Left renal pelvis (tissue), 4 donors: ENCODE results near the gene GNG12. TPM values are rescaled to one million over a fixed set of nuclear protein-coding genes. Genes with fewer than 3 reads are reported as not detected.

Source experiments
- DNase-seq, 4 donors: peaks; one replicate each; pipeline ENCODE4 v3.0.0-alpha.2; 2013; ENCODE audit warnings: low read depth in 4 of 4, low spot score in 3 of 4
- polyA plus RNA-seq, 4 donors: library from polyadenylated mRNA; unstranded; fragments of 120-200 nt; gene quantifications; one replicate each; pipeline ENCODE4 v1.2.1, GENCODE V29; 2013; ENCODE audit not compliant: insufficient read length in 4 of 4

Gene GNG12
- polyA plus RNA-seq, 4 donors: 91.1 to 142 (median 121) TPM

DNA sequence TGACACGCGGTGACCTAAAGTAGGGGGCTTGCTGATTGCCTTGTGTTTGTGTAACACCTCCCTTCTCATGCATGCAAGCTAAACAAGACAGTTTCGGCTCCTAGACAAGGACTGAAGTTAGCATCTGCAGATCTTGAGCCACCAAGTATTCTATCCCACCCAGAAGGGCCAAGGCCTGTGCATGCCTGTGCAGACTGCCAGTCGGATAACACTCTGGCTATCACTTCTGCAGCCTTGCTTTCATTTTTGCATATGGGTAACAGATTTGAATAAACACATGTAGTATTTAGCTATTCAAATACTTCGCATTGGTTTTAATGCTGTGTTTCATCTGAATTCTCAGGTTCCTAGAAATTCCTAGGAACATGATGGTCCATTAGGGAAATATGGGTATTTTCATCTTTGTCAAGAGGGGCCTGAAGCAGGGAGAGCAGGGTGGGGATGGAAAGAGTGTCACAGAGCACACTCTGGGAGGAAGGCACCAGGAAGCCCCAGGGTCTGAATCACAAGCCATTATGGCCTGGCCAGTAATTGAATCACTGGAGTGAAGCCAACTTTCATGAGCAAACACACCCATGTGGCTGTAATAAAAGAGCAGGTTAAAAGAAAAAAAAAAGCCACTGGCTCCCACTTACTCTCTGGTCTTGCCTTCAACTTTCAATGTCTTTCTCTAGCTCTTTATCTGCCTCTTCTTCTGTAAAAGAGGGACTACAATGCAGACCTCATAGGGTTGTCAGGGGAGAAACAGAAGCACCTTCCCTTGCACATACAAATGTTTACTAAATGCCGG lies 120.0 kb downstream of the GNG12 start:
- DNase-seq: no peak

DNA sequence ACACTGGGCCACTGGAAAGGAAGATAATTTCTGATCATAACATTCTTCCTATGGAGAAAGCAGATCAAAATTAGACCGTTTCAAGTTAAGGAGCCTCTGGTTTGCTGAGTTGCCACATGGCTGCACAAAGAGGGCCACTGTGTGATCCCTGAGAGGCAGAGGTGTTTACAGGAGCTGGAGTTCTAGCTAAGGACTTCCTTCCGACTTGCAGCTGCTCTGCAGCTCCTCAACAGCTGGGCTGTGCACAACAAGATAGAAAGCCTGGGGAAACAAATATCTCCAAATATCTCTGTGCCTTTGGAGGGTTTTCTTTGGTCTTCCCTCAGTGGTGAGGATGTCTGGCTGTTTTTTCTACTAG lies 121.4 kb downstream of the GNG12 start:
- DNase-seq: no peak

DNA sequence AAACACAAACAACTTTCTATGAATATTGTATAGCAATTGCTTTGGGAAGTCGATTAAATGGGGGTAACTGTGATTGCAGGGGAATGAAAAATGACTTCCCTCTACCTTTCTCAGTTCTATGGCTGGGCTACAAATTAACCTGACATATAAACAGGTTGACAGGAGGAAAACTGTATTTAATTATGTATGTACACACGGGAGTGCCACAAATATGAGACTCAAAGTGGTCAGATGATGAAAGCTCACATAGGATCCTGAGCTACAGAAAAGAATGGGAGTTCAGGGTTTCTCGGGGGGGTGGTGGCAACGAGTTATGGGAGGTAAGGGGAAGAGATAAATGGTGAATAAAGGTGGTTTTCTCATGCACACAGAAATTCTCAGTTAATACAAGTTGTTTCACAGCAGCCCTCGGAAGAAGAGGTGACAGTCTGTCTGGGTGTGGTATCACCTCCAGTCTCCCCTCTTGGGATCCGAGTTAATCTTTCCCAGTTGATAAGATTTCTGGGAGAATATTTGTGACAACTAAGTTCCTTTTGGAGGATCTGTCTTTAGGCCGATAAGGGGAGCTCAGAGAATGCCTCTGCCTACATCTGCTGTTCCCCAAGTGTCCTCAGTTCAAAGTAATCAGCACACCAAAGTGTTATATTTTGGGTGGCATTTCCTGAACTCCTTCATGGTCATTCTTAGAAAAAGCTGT lies 122.0 kb downstream of the GNG12 start:
- no peak for DNase-seq

DNA sequence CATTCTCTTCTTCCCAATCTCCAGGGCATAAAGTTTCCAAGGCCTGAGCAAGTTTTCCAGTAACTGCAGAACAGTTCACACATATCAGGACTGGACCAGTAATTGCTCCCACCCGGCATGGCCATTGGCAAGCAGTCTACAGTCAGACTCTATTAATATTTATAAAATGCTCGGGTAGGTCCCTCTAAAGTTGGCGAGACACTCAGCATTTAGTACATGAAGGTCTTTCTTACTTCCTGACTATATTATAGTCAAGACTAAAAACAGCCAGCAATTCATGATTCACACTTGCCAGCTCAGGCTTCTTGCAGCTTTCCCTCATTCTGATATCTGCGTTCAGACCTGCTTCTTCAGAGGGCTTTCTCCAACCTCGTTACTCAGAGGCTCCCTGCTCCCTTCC lies 122.8 kb downstream of the GNG12 start:
- no peak for DNase-seq

DNA sequence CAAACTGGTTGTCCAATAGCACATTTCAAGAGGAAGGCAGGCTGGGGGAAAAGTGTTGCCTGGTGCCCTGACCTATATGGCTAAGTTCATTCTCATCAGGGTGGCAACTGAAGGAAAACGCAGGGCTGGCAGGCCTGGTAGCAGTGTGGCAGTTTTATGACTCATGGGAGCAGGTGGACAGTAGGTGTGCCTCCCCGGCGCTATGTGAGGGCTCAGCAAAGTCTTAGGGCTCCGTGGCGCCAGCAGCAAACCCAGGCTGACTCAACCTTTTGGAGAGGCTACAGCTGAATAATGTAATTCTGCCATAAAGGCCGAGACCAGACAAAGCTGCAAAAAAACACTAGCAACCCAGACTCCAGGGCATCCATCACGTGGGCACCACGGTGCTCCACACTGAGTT lies 124.7 kb downstream of the GNG12 start:
- no peak for DNase-seq

DNA sequence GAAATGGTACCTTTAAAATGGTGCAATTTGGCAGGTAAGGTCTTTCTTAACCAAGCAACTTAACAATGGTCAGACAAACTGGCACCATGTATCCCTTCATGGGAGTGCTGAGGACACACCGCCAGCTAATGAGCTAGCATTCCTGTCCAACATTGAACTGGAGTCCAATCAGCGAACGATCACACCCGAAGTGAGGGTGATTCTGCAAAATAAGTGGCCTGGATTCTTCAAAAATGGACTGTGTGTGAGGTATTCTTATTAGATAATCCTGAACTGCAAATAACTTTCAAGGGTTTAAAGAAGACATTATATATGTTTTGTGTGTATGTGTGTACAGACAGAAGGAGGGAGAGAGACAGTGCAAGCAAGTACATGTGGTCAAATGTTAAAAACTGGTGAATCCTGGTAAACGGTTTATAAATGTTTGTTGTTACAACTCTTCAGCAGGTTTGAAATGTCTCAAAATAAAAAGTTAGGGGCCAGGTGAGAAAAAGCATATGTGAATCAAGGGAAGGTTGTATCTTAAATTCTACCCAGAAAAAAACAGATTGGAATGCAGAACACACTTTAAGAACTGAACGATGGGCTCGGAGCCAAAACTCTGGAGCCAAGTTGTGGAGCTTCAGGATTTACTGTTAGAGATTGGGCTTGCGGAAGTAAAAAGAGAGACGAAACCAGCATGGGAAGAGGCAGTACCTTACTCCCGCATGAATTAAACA lies 127.4 kb downstream of the GNG12 start:
- no peak for DNase-seq

DNA sequence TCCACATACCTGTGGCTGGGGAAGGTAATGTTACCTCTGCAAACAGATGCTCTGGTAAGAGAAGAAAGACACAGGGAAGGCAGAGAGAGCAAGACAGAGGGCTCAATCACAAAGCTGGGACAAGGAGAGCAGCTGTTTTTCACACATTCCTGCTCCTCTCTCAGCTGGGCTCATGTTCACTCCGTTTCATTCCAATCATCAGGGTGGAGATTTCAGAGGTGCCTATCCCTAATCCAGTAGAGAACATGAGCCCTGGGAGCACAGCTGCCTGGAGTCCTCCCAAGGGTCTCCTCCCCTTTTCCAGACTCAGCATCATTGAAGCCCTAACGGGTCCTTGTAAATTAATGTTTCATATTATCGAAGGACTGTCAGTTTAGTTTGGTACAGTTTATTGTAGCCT lies 128.9 kb downstream of the GNG12 start:
- DNase-seq: no peak

DNA sequence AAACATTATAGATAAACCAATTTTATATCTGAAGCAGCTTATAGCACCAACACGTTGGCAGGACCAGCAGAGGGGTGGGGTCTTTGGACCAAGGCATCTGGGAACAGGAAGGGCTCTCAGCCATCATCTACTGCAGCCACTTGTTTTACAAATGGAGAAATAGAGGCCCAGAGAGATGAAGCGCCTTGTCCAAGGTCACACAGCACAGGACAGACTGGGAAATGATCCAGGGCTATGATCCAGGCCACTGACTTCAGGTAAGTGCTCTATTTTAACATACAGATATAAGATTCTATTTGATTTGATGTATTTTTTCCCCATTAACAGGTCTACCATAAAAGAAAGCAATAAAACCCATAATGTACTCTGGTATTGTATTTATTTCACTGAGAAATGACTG lies 131.4 kb downstream of the GNG12 start:
- no peak for DNase-seq

DNA sequence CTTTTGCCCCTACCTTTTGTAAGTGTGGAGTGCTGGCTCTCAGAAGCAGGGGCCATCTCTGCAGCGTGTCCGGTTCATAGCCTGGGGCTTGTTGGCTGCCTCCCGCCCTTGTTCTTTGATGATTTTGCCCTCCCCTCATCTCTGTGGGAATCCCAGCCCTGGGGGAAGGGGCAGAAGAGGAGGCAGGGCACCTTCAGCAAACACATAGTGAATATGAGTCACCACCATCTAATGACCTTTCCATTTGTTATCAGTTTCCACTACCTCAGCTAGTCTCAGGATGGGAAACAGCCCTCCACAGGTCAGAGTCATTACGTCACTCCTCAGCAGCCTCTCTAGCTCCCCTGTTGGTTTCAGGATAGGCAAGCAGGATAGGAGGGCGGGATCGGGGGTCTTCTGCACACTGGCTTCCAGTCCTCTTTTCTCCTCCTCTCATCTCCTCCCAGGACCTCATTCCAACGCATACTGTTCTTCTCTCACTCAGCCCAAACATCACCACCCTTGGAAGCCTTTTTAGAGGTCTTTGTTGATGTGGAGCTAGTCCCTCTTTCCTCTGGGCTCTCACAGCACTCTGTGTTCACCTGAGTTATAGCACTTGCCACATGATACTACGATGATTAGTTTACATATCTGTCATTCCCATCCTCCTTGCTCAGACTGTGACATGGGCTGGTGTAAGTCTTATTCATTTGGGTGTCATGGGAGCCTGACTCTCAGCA lies 132.4 kb downstream of the GNG12 start:
- DNase-seq: no peak

DNA sequence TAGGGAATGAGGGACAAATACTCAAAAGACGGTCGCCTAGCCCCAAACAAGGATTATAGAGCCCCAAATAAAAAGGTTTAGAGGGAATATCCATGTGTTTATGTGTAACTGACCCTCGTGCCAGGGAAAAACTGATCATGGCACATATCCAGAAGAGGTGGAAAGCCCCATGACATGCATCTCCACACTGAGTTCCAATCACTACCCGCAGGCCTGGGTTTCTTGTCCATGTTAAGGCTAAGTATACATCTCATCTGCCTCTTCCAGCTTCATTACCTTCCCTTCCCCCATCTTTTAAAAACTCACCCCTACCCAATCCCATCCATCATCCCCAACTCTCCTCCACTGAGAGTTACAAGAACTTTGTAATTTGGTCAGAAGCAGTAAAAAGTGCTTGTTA lies 133.0 kb downstream of the GNG12 start:
- DNase-seq: no peak

DNA sequence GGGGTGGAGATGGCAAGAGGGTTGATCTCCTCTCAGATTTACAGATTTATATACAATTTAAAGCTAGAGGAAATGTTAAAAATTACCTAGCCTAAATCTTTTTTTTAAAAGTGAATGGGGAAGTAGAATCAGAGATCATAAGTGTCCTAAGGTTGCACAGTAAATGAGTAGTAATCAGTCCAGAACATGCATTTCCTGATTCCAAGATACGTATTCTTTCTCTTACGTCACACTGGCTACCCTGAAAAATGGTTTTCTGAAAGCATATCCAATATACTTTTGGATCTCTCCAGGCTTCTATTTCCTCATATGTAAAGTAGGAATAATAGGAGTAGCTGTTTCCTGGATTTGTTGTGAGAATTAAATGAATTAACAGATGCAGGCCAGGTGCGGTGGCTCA lies 136.6 kb downstream of the GNG12 start:
- DNase-seq: no peak

DNA sequence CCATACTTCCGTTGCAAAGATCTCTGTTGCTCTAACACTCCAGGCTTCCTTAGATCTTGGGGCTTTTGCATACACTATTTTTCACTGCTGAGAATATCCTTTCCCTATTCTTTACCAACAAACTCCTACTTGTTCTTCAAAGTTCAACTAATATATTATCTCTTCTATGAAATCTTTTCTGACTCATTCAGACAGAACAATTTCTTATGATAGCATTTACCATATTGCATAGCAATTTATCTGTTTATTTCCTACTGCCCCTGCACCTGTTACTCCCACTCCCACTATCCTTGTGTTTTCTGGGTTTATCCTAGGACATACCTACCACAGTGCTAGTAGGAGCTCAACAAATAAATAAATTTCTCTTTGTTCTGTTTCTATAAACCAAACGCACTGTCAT lies 137.3 kb downstream of the GNG12 start:
- no peak for DNase-seq

DNA sequence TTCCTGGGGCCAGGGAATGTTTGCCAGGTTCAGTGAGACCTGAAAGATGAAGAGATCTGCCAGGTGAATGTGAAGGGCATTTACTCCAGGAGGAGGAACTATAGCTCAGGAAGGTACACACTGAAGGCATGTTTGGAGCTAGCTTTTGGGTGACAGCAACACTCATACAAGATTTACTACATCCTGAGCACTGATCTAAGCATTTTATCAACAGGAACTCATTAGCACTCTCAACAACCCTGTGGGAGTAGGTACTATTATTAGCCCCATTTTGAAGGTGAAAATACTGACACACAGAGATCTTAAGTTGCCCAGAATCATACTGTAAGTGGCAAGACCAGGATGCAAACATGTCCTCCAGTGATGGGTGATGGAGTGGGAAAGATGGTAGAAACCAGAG lies 141.6 kb downstream of the GNG12 start:
- DNase-seq: no peak

DNA sequence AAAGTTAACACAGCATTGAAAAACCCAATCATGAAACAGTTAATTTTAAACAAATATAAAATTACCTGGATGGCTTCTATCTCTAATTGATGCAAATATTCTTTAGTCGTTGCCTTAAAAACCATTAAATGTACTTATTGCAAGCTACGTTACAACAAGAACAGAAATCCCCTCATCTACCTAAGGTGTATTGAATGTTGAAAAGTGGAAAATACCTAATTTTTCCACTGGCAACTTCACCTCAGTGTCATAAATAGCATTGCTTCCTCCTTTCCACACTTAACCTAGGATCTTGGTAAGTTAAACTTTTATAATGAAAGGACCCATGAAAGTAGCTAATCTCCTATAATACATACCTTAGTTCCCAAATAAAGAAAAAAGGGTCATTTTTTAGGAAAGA lies 142.9 kb downstream of the GNG12 start:
- no peak for DNase-seq

DNA sequence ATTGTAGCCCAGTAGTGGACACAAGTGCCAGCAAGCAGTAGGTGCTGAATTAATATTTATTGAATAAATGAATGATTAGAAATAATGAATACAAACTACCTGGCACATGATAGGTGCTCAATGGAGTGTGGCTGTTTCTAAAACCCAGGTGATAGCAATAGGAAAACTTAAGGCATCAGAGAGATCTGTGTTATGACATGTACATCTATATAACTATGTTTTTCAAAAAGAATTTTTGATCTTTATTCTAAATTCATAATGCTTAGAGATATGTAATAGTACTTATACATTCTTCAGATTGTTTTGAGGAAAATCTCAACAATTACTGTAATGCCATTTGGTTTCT lies 143.3 kb downstream of the GNG12 start:
- no peak for DNase-seq

DNA sequence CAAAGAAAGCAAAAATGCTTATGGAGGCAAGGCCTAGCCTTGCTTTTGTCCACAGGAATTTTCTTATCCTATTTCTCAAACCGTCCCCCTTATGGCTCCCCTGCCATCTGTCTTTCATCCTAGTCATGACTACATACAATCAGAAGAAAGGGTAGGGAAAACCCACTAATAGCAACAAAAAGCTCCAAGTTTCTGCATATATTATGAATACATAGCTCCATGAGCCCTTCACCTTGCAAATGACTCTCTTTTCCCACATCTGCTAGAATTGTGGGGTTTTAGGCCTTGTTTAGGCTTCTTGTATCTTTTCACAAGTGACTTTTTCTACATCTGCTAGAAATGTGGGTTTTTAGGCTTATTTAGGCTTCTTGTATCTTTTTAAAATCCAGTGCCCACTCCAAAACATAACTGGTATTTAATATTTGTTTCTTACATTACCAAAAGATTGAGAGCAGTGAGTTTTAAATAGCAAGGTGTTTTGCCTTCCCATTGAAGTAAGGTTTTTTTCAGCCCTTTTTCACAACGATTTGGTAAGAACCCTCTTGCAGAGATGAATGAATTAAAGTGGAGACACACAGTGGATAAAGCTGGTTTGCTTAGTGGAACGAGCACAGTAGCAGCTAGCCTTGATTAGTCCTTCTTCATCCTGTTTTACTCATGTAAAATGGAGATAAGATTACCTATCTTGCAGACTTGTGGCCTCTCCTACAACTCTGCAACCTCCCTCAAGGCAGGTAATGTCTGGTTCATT lies 143.8 kb downstream of the GNG12 start:
- DNase-seq: no peak

DNA sequence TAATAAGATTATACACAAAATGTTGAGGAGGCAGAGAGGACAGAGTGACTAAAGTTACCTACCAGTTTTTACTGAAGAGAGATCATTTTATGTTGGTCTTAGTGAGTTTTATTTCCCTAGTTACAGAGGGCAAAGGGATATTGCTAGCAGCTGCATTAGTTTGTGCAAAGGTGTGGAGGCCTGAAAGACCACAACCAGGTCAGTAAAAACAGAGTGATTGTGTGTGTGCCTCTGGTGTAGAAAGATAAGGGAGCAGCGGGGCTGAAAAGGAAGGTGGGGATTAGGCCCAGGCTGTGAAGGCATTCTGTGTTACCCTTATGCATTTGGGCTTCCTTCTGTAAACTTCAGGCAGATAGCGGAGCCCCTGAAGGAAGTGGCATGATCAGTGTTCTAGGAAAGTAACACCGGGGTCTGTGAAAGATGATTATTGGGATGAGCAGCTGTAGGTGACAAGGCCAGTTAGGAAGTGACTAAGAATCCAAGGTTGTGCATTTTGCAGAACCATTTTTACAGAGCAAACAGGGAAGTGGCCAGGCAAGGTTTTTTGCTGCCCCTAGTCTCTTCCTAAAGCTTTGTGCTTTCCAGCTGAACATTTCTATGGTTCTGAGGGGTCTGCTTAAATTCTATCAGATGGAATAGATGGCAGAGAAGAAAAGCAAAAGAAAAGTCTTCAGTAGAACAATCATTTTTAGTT lies 144.6 kb downstream of the GNG12 start:
- DNase-seq: no peak

DNA sequence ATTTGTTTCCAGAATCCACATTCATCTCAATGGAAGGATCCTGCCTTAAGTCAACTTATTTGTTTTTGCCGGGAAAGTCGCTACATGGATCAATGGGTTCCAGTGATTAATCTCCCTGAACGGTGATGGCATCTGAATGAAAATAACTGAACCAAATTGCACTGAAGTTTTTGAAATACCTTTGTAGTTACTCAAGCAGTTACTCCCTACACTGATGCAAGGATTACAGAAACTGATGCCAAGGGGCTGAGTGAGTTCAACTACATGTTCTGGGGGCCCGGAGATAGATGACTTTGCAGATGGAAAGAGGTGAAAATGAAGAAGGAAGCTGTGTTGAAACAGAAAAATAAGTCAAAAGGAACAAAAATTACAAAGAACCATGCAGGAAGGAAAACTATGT lies 145.6 kb downstream of the GNG12 start:
- DNase-seq: no peak

DNA sequence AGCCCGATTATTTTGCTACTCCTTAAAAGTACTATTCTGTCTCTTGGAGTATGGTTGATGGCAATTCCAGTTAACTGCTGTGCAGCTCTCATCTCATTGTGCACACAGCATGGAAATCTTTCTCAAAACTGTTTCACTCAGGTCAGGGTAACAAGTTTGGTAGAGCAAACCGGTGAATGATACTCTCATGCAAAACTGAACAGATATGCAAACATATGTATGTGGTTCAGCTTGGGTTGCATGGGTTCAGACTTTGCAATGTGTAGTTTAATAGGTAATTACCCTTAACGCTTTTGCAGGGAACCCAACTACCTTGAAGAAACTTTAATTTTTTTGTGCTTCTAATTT lies 146.1 kb downstream of the GNG12 start:
- no peak for DNase-seq
